Stimulated activated CD8-positive, alpha-beta memory T cell treated with anti-CD3 and anti-CD28 coated beads, Interleukin-12 subunit alpha, Interleukin-12 subunit beta, amount 100 ng/mL, for 24 hours (primary cell): Measurements from ENCODE around the gene SPDEF.

Experiments
- DNase-seq: peaks from one replicate; pipeline ENCODE4 v3.0.0-alpha.2; 2020; ENCODE audit errors: extremely low read depth

Gene SPDEF

GRCh38 chr6:34514593-34515472 is 41.3 kb downstream of the SPDEF start:
- DNase-seq, result no peak

- no peak for DNase-seq
Measured at GRCh38 chr6:34514112-34514511, 42.0 kb downstream of the SPDEF start.

GRCh38 chr6:34513646-34514045 is 42.5 kb downstream of the SPDEF start:
- DNase-seq, result no peak

- DNase-seq, result no peak
Measured at GRCh38 chr6:34512738-34513115, 43.4 kb downstream of the SPDEF start.

- DNase-seq, result no peak
Measured at GRCh38 chr6:34511915-34512737, 44.0 kb downstream of the SPDEF start.

- DNase-seq, result no peak
Measured at GRCh38 chr6:34511214-34511914, 44.8 kb downstream of the SPDEF start.

GRCh38 chr6:34510299-34510698 is 45.8 kb downstream of the SPDEF start:
- no peak for DNase-seq

GRCh38 chr6:34509782-34510181 is 46.3 kb downstream of the SPDEF start:
- DNase-seq, result no peak

- no peak for DNase-seq
Measured at GRCh38 chr6:34508425-34508824, 47.7 kb downstream of the SPDEF start.

GRCh38 chr6:34506718-34507117 is 49.4 kb downstream of the SPDEF start:
- no peak for DNase-seq

- no peak for DNase-seq
Measured at GRCh38 chr6:34497411-34497810, 58.7 kb downstream of the SPDEF start.

GRCh38 chr6:34496103-34496685 is 59.9 kb downstream of the SPDEF start:
- DNase-seq, result no peak

- no peak for DNase-seq
Measured at GRCh38 chr6:34494973-34495372, 61.2 kb downstream of the SPDEF start.

- no peak for DNase-seq
Measured at GRCh38 chr6:34493344-34493743, 62.8 kb downstream of the SPDEF start.

- no peak for DNase-seq
Measured at GRCh38 chr6:34491091-34491430, 65.1 kb downstream of the SPDEF start.

- DNase-seq, result no peak
Measured at GRCh38 chr6:34490390-34491090, 65.6 kb downstream of the SPDEF start.

GRCh38 chr6:34489207-34489805 is 66.8 kb downstream of the SPDEF start:
- no peak for DNase-seq
